C4-2B (cell line): Measurements from ENCODE around the gene KCNJ9.

Source experiments
- ZFX ChIP-seq: fragments of 450-650 bp; IDR thresholded peaks from 2 replicates; pipeline ENCODE4 v1.6.1; 2017
- TF ChIP-seq, protein P1 (sequence below): fragments of 450-650 bp; conservative IDR thresholded peaks from 2 replicates; pipeline ENCODE4 v1.5.1; 2017; ENCODE audit warnings: mild to moderate bottlenecking

DNA sequence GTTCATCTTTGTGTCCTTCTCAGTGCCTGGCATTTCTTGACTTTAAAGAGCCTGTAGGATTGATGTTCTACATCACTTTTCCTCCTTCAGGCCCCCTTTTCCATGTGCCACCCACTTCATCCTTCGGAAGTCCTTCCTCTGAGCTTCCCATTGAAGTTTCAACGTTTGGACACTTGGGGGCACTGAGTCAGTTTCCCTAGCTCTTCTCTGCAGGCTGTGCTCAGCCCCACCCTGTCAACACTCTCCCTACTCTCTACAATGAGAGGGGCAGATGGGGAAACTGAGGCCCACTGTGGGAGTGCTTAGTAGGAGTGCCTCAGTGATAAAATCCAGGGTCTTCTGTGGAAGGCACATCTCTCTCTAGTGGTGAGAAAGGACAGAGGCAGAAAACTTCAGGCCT is 23.3 kb upstream of the KCNJ9 start:
- TF ChIP-seq, protein P1, sequence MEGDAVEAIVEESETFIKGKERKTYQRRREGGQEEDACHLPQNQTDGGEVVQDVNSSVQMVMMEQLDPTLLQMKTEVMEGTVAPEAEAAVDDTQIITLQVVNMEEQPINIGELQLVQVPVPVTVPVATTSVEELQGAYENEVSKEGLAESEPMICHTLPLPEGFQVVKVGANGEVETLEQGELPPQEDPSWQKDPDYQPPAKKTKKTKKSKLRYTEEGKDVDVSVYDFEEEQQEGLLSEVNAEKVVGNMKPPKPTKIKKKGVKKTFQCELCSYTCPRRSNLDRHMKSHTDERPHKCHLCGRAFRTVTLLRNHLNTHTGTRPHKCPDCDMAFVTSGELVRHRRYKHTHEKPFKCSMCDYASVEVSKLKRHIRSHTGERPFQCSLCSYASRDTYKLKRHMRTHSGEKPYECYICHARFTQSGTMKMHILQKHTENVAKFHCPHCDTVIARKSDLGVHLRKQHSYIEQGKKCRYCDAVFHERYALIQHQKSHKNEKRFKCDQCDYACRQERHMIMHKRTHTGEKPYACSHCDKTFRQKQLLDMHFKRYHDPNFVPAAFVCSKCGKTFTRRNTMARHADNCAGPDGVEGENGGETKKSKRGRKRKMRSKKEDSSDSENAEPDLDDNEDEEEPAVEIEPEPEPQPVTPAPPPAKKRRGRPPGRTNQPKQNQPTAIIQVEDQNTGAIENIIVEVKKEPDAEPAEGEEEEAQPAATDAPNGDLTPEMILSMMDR, result no peak; the same call in 1 of the 2 replicates
- TF ChIP-seq ZFX, result no peak
